ENCODE results near the gene ATP6V0A1. TPM values are rescaled to one million over a fixed set of nuclear protein-coding genes. Genes with fewer than 3 reads are reported as not detected.
A peak's percentile ranks its signal among the peaks of the same experiment; 100 is the strongest.

ATP6V0A1 gene
- total RNA-seq = 28.1 TPM
- polyA plus RNA-seq = 10 to 100 TPM; 13.8 to 16.4 (median 15.2) TPM

DNA sequence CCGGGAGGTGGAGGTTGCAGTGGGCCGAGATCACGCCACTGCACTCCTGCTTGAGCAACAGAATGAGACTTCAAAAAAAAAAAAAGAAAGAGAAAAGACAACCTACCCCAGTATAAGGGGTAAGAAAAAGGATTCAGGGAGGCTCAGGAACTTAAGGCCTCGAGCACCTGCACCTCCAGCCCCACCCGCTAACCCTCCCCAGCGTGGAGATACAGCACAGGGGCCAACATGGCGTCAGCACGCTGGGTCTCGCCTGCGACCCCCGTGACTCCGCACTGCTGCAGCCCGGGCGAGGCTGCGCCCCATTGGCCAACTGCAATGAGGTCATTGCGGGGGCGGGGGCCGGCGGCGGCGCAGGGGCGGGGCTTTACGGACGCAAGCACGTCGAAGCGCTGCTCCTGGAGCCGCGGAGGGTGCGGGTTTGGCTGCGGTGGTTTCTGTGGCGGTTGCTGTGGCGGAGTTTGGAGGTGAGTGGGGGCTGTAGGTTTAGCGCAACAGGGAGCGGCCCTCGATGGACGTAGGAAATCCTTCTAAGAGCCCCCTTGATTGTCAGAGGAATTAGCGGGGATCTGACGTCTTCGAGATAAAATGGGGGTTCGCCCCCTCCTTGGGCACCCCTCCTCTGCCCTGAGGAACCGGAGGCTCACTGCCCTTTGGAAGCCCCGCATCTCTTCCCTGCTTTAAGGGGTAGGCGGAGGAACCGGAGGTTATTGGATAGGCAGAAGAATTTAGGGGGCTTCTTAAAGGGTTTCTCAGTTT is at the start of gene ATP6V0A1:
Gene ATP6V0A1 (plus strand): TSS at position 382 of the 759 bp plus-strand sequence. CDS start 2,017 bp downstream, outside the sequence.
- Mint-ChIP-seq H3K4me1 (peaks cover 23 to 52% (median 39%) of the 10 kb centered on the region in 4 donors), H3K27ac (peak within 1 kb of the TSS; percentile 87 to 95 (median 95)), H3K9me3 (no peaks in the 10 kb centered on the region), H3K27me3 (peaks cover 5% of the 10 kb centered on the region), H3K4me3 (peak within 1 kb of the TSS; percentile 89 to 98 (median 94)), H3K36me3 (peaks cover 5% of the 10 kb centered on the region)
- Histone ChIP-seq H3K27ac (ENCODE audit: insufficient read depth, low read length, poor library complexity, severe bottlenecking) (peak within 1 kb of the TSS; percentile 84), H3K27me3 (ENCODE audit: control insufficient read depth, insufficient read depth, low read length) (no peaks in the 10 kb centered on the region), H3K9me3 (ENCODE audit: control insufficient read depth in 2 of 2, low read length in 2 of 2) (no peaks in the 10 kb centered on the region), H3K36me3 (ENCODE audit: control insufficient read depth, insufficient read depth, low read length) (peaks cover 4% of the 10 kb centered on the region), H3K4me1 (ENCODE audit: control insufficient read depth, insufficient read depth, low read length, poor library complexity, severe bottlenecking) (peaks cover 47% of the 10 kb centered on the region), H3K4me3 (ENCODE audit: low read depth, low read length) (peak within 1 kb of the TSS; percentile 73)
- DNase-seq (peak; percentile 82 to 93 (median 84)), ATAC-seq (ENCODE audit: low read depth in 2 of 2) (peak; percentile 89 to 90)

DNA sequence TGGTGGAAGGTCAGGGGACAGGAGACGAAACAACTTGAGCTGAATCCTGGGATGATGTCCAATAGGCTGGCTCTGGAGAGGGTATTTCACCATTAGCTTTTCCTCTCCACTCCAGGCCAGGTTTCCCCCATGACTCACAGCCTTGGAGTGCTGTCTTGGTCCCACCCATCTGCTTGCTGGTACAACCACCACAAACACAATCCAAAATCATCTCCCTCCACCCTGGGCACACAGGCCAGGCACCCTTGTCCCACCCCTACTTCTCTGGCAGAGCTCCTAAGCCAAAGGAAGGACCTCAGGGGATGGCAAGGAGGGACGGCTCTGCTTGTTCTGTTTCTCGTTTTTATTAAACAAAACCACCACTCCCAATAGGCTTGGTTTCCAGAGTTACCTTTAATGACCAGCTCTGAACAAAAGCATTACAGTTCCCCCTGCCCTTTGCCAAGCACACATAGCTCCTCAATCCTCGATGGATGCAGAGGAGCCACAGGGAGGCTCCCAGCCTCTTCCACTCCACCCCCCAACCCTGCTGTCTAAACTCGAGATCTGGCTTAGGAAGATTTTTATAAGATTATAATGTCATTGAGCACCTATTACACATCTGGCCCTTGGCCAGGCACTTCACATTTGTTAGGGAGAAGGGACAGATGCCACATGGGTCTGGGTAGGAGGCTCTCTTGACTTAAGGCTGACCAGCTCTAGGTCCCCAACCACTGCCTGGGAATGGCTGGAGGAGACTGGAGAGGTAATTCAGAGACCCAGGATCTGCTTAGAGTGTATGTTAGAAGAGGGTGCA is 49.0 kb upstream of the ATP6V0A1 start:
- peaks cover 20% of the 10 kb centered on the region for H3K27me3 Mint-ChIP-seq
- no peak for ATAC-seq (ENCODE audit: low read depth in 2 of 2)
- Histone ChIP-seq H3K36me3 (ENCODE audit: control insufficient read depth, insufficient read depth, low read length) (no peaks in the 10 kb centered on the region), H3K27me3 (ENCODE audit: control insufficient read depth, insufficient read depth, low read length) (no peaks in the 10 kb centered on the region), H3K27ac (ENCODE audit: insufficient read depth, low read length, poor library complexity, severe bottlenecking) (no peak overlapping the region), H3K4me1 (ENCODE audit: control insufficient read depth, insufficient read depth, low read length, poor library complexity, severe bottlenecking) (peaks cover 10% of the 10 kb centered on the region), H3K4me3 (ENCODE audit: low read depth, low read length) (no peak overlapping the region), H3K9me3 (ENCODE audit: control insufficient read depth in 2 of 2, low read length in 2 of 2) (no peaks in the 10 kb centered on the region)
- H3K4me3 Mint-ChIP-seq = no peak overlapping the region
- H3K9me3 Mint-ChIP-seq = no peaks in the 10 kb centered on the region
- peaks cover 0 to 24% (median 10%) of the 10 kb centered on the region in 4 donors for H3K4me1 Mint-ChIP-seq
- DNase-seq = no peak
- H3K36me3 Mint-ChIP-seq = no peaks in the 10 kb centered on the region
- no peak overlapping the region for H3K27ac Mint-ChIP-seq

GRCh38 chr17:42410319-42410685 is 48.4 kb upstream of the ATP6V0A1 start:
- no peak for DNase-seq

GRCh38 chr17:42411361-42411760 is 47.3 kb upstream of the ATP6V0A1 start:
- no peaks in the 10 kb centered on the region for H3K9me3 Mint-ChIP-seq
- no peaks in the 10 kb centered on the region for H3K9me3 ChIP-seq (ENCODE audit: control insufficient read depth in 2 of 2, low read length in 2 of 2)
- H3K4me1 Mint-ChIP-seq = peaks cover 0 to 33% (median 16%) of the 10 kb centered on the region in 4 donors
- no peak overlapping the region for H3K27ac ChIP-seq (ENCODE audit: insufficient read depth, low read length, poor library complexity, severe bottlenecking)
- H3K27me3 ChIP-seq (ENCODE audit: control insufficient read depth, insufficient read depth, low read length) = no peaks in the 10 kb centered on the region
- H3K27ac Mint-ChIP-seq = no peak overlapping the region
- ATAC-seq (ENCODE audit: low read depth in 2 of 2) (no peak), DNase-seq (no peak)
- H3K36me3 Mint-ChIP-seq = no peaks in the 10 kb centered on the region
- peaks cover 15% of the 10 kb centered on the region for H3K27me3 Mint-ChIP-seq
- H3K4me1 ChIP-seq (ENCODE audit: control insufficient read depth, insufficient read depth, low read length, poor library complexity, severe bottlenecking) = peaks cover 14% of the 10 kb centered on the region
- no peak overlapping the region for H3K4me3 ChIP-seq (ENCODE audit: low read depth, low read length)
- H3K36me3 ChIP-seq (ENCODE audit: control insufficient read depth, insufficient read depth, low read length) = no peaks in the 10 kb centered on the region
- H3K4me3 Mint-ChIP-seq = no peak overlapping the region

More at GRCh38 chr17:42410319-42410685, 48.4 kb upstream of the ATP6V0A1 start:
- no peaks in the 10 kb centered on the region for H3K9me3 Mint-ChIP-seq
- H3K4me1 Mint-ChIP-seq = peaks cover 0 to 30% (median 16%) of the 10 kb centered on the region in 4 donors
- H3K36me3 ChIP-seq (ENCODE audit: control insufficient read depth, insufficient read depth, low read length) = no peaks in the 10 kb centered on the region
- H3K4me3 Mint-ChIP-seq = no peak overlapping the region
- H3K36me3 Mint-ChIP-seq = no peaks in the 10 kb centered on the region
- no peak overlapping the region for H3K4me3 ChIP-seq (ENCODE audit: low read depth, low read length)
- H3K27me3 ChIP-seq (ENCODE audit: control insufficient read depth, insufficient read depth, low read length) = no peaks in the 10 kb centered on the region
- peaks cover 15% of the 10 kb centered on the region for H3K4me1 ChIP-seq (ENCODE audit: control insufficient read depth, insufficient read depth, low read length, poor library complexity, severe bottlenecking)
- no peaks in the 10 kb centered on the region for H3K9me3 ChIP-seq (ENCODE audit: control insufficient read depth in 2 of 2, low read length in 2 of 2)
- peaks cover 20% of the 10 kb centered on the region for H3K27me3 Mint-ChIP-seq
- no peak for ATAC-seq (ENCODE audit: low read depth in 2 of 2)
- H3K27ac ChIP-seq (ENCODE audit: insufficient read depth, low read length, poor library complexity, severe bottlenecking) = no peak overlapping the region
- H3K27ac Mint-ChIP-seq = peak overlapping the region in 1 of 3 donors; percentile 9

DNA sequence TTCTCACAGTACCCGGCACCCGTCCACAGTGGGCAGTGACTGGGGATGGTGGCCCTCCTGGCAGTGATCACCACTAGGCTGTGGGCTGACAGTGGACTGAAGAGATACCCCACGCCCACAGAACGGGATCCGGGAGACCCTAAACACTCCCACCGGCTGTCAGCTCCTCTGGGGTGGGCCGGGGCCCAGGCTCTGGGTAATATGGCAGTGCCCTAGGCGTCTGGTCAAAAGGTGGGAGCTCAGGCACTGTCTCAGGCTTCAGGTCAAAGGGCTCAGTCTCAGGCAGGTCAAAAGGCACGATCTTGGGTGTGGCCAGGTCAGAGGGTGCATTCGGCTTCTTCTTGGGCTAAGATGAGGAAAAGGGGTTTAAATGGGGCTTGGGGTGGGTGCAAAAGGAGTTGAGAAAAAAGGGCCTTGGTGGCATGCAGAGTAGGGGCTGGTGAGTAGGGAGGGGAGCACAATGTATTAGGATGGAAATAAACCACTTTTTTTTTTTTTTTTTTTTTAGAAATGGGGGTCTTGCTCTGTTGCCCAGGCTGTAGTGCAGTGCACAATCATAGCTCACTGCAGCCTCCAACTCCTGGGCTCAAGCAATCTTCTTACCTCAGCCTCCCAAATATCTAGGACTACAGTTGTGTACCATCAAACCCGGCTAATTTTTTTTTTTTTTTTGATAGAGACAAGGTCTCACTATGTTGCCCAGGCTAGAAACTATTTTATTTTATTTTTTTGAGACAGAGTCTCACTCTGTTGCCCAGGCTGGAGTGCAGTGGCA is 46.6 kb upstream of the ATP6V0A1 start:
- Mint-ChIP-seq H3K4me3 (no peak overlapping the region), H3K27me3 (peaks cover 15% of the 10 kb centered on the region), H3K4me1 (peaks cover 0 to 33% (median 16%) of the 10 kb centered on the region in 4 donors), H3K9me3 (no peaks in the 10 kb centered on the region), H3K36me3 (no peaks in the 10 kb centered on the region), H3K27ac (no peak overlapping the region)
- DNase-seq = no peak
- H3K27ac ChIP-seq (ENCODE audit: insufficient read depth, low read length, poor library complexity, severe bottlenecking) = no peak overlapping the region
- H3K36me3 ChIP-seq (ENCODE audit: control insufficient read depth, insufficient read depth, low read length) = no peaks in the 10 kb centered on the region
- no peak overlapping the region for H3K4me3 ChIP-seq (ENCODE audit: low read depth, low read length)
- H3K4me1 ChIP-seq (ENCODE audit: control insufficient read depth, insufficient read depth, low read length, poor library complexity, severe bottlenecking) = peaks cover 14% of the 10 kb centered on the region
- no peak for ATAC-seq (ENCODE audit: low read depth in 2 of 2)
- no peaks in the 10 kb centered on the region for H3K27me3 ChIP-seq (ENCODE audit: control insufficient read depth, insufficient read depth, low read length)
- H3K9me3 ChIP-seq (ENCODE audit: control insufficient read depth in 2 of 2, low read length in 2 of 2) = no peaks in the 10 kb centered on the region

GRCh38 chr17:42413464-42414040 is 45.1 kb upstream of the ATP6V0A1 start:
- no peaks in the 10 kb centered on the region for H3K9me3 ChIP-seq (ENCODE audit: control insufficient read depth in 2 of 2, low read length in 2 of 2)
- Mint-ChIP-seq H3K4me3 (no peak overlapping the region), H3K27ac (no peak overlapping the region), H3K9me3 (no peaks in the 10 kb centered on the region), H3K27me3 (peaks cover 11% of the 10 kb centered on the region), H3K36me3 (no peaks in the 10 kb centered on the region), H3K4me1 (peaks cover 0 to 26% (median 13%) of the 10 kb centered on the region in 4 donors)
- no peaks in the 10 kb centered on the region for H3K27me3 ChIP-seq (ENCODE audit: control insufficient read depth, insufficient read depth, low read length)
- H3K27ac ChIP-seq (ENCODE audit: insufficient read depth, low read length, poor library complexity, severe bottlenecking) = no peak overlapping the region
- H3K36me3 ChIP-seq (ENCODE audit: control insufficient read depth, insufficient read depth, low read length) = no peaks in the 10 kb centered on the region
- DNase-seq (no peak), ATAC-seq (ENCODE audit: low read depth in 2 of 2) (no peak)
- peaks cover 14% of the 10 kb centered on the region for H3K4me1 ChIP-seq (ENCODE audit: control insufficient read depth, insufficient read depth, low read length, poor library complexity, severe bottlenecking)
- H3K4me3 ChIP-seq (ENCODE audit: low read depth, low read length) = no peak overlapping the region

Data from CD4-positive, CD25-positive, alpha-beta regulatory T cell (primary cell).